Hepatocyte (in vitro differentiated cells): ENCODE results near the gene MLPH. TPM values are rescaled to one million over a fixed set of nuclear protein-coding genes. Genes with fewer than 3 reads are reported as not detected.
A peak's percentile ranks its signal among the peaks of the same experiment; 100 is the strongest.

Source experiments
- DNase-seq: peaks from one replicate; pipeline ENCODE4 v3.0.0-alpha.2; 2016; ENCODE audit warnings: low spot score
- H2AFZ ChIP-seq: fragments of 200-600 bp; sonication (generic); 2 replicates; pipeline ENCODE4 v1.6.0; 2016; ENCODE audit warnings: antibody characterized with exemption, mild to moderate bottlenecking
- H3K27ac ChIP-seq: fragments of 200-600 bp; sonication (generic); 2 replicates; pipeline ENCODE4 v1.5.1; 2016; ENCODE audit warnings: mild to moderate bottlenecking
- H3K27me3 ChIP-seq: fragments of 200-600 bp; sonication (generic); 2 replicates; pipeline ENCODE4 v1.6.1; 2016
- H3K36me3 ChIP-seq: fragments of 200-600 bp; sonication (generic); replicated peaks from 2 replicates; pipeline ENCODE4 v1.5.1; 2016; ENCODE audit warnings: low read depth; ENCODE audit not compliant: insufficient read depth
- H3K4me1 ChIP-seq: fragments of 200-600 bp; sonication (generic); 2 replicates; pipeline ENCODE4 v1.5.1; 2016; ENCODE audit warnings: mild to moderate bottlenecking, moderate library complexity; ENCODE audit not compliant: insufficient read depth
- H3K4me2 ChIP-seq: fragments of 200-600 bp; sonication (generic); 2 replicates; pipeline ENCODE4 v1.6.0; 2016
- H3K4me3 ChIP-seq: fragments of 200-600 bp; sonication (generic); 2 replicates; pipeline ENCODE4 v1.5.1; 2016; ENCODE audit warnings: mild to moderate bottlenecking
- H3K79me2 ChIP-seq: fragments of 200-600 bp; sonication (generic); 2 replicates; pipeline ENCODE4 v1.6.0; 2017; ENCODE audit warnings: mild to moderate bottlenecking
- H3K9me2 ChIP-seq: fragments of 200-600 bp; sonication (generic); replicated peaks from 2 replicates; pipeline ENCODE4 v1.6.0; 2017; ENCODE audit warnings: mild to moderate bottlenecking; ENCODE audit not compliant: insufficient read depth
- H3K9me3 ChIP-seq: fragments of 200-600 bp; sonication (generic); 2 replicates; pipeline ENCODE4 v1.5.1; 2016; ENCODE audit warnings: low read depth, mild to moderate bottlenecking
- H4K20me1 ChIP-seq: fragments of 200-600 bp; sonication (generic); 2 replicates; pipeline ENCODE4 v1.6.0; 2016; ENCODE audit warnings: mild to moderate bottlenecking; ENCODE audit not compliant: insufficient read depth, poor library complexity, severe bottlenecking
- EZH2 ChIP-seq: fragments of 200-600 bp; sonication (generic); IDR thresholded peaks from 2 replicates; pipeline ENCODE4 v1.6.1; 2016; ENCODE audit warnings: antibody characterized with exemption, mild to moderate bottlenecking, borderline replicate concordance
- EZH2phosphoT487 ChIP-seq: fragments of 200-600 bp; sonication (generic); IDR thresholded peaks from one replicate; pipeline ENCODE4 v1.6.1; 2018; ENCODE audit warnings: antibody characterized with exemption, mild to moderate bottlenecking, low read depth, moderate library complexity; ENCODE audit not compliant: unreplicated experiment, severe bottlenecking
- WGBS: methylation state at CpG from one replicate; pipeline ENCODE4 v1.1.6; 2016; ENCODE audit warnings: low lambda C conversion rate; ENCODE audit errors: missing lambda C conversion rate; 5-methylcytosine and 5-hydroxymethylcytosine counted together
- polyA plus RNA-seq: library from polyadenylated mRNA; unstranded; fragments of >200 nt; fragmentation: Nextera tagmentation; extraction: Ambion mirVana; gene quantifications from 2 replicates; pipeline ENCODE4 v1.2.1, GENCODE V29; 2016
- total RNA-seq: library from RNA; depleted of rRNA; stranded (reverse); fragments of >200 nt; gene quantifications from 2 replicates; pipeline ENCODE4 v1.2.3, GENCODE V29; 2014
- TF ChIP-seq, protein P1 (sequence below): fragments of 200-600 bp; sonication (generic); IDR thresholded peaks from 2 replicates; pipeline ENCODE4 v1.5.1; 2016; ENCODE audit warnings: antibody characterized with exemption, mild to moderate bottlenecking; ENCODE audit not compliant: poor library complexity

MLPH gene
- total and polyA plus RNA-seq, 2 experiments from 2014 or later, result 6.7 to 12.3 TPM

DNA sequence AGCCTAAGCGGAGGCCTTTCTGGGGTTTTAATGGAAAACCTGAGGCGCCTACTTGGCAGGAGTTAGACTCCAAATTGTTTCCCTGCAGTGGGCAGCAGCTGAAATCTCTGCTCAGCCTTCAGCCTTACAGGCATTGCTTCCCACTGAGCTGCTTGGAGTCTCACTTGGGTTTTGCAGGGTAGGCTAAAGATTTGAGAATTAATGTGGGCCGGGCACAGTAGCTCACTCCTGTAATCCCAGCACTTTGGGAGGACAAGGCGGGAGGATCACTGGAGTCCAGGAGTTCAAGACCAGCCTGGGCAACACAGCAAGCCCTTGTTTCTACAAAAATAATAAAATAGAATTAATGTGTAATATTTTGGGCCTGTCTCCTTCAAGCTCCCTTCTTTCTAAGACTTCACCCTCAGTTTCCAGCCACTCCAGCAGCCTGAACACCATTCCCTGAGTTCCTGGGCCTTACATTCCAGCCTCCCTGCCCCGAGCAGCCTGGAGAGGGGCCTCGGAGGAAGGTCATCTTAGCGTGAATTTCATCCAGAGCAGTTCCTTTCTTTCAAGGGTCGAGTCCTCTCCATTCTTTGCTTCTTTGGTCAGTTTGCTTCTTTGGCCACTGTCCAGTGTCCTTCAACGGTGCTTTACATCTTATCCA, 112.5 kb downstream of the MLPH start:
- Histone ChIP-seq H3K9me3 (no peaks in the 10 kb centered on the region), H2AFZ (no peak overlapping the region), H3K4me2 (peak overlapping the region; percentile 65), H3K27me3 (no peaks in the 10 kb centered on the region), H3K4me1 (peaks cover 43% of the 10 kb centered on the region), H3K27ac (peak overlapping the region; percentile 84), H3K79me2 (no peaks in the 10 kb centered on the region), H3K9me2 (no peaks in the 10 kb centered on the region), H3K36me3 (no peaks in the 10 kb centered on the region), H3K4me3 (no peak overlapping the region), H4K20me1 (no peaks in the 10 kb centered on the region)
- TF ChIP-seq, protein P1, sequence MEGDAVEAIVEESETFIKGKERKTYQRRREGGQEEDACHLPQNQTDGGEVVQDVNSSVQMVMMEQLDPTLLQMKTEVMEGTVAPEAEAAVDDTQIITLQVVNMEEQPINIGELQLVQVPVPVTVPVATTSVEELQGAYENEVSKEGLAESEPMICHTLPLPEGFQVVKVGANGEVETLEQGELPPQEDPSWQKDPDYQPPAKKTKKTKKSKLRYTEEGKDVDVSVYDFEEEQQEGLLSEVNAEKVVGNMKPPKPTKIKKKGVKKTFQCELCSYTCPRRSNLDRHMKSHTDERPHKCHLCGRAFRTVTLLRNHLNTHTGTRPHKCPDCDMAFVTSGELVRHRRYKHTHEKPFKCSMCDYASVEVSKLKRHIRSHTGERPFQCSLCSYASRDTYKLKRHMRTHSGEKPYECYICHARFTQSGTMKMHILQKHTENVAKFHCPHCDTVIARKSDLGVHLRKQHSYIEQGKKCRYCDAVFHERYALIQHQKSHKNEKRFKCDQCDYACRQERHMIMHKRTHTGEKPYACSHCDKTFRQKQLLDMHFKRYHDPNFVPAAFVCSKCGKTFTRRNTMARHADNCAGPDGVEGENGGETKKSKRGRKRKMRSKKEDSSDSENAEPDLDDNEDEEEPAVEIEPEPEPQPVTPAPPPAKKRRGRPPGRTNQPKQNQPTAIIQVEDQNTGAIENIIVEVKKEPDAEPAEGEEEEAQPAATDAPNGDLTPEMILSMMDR, result no peak
- TF ChIP-seq EZH2phosphoT487, result no peak
- no peak for TF ChIP-seq EZH2
- WGBS, result 78% methylated on average over 9 of the region's 9 CpGs
- no peak for DNase-seq

DNA sequence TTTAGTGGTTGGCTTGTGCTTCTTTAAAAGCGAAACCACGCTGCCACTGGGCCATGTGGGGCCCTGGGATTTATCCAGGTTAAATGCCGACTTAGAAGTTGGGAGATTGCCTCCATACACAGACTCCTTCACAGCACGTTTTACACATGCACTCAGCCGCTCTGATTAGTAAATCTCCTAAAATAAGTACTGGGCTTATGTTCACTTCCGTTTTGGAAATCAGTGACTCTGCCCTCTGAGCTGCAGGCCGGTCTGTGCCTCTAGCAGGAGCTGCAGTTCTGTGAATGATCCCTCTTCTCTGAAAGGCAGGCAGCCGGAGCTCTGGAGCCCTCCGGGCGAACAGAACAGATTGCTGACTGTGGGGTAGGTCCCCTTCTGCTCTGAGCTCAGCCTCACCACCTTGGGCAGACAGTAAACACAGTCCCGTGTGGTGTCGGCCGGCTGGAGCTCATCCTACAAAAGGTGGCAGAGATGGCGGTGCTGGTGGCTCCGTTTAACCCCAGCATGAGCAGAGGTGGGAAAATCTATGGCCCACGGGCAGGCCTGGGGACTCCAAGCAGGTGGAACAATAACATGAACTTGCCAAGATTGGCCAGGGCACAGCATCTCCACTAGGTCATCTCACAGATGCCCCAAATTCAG, 113.3 kb downstream of the MLPH start:
- 37% methylated on average over 16 of the region's 16 CpGs for WGBS
- DNase-seq, result peak; percentile 68
- no peaks in the 10 kb centered on the region for H3K79me2 ChIP-seq
- H4K20me1 ChIP-seq, result no peaks in the 10 kb centered on the region
- H3K9me3 ChIP-seq, result no peaks in the 10 kb centered on the region
- peaks cover 37% of the 10 kb centered on the region for H3K4me1 ChIP-seq
- H3K4me2 ChIP-seq, result peak overlapping the region; percentile 65
- no peak overlapping the region for H3K4me3 ChIP-seq
- no peaks in the 10 kb centered on the region for H3K27me3 ChIP-seq
- no peaks in the 10 kb centered on the region for H3K36me3 ChIP-seq
- H3K27ac ChIP-seq, result peak overlapping the region; percentile 84
- H2AFZ ChIP-seq, result no peak overlapping the region
- H3K9me2 ChIP-seq, result no peaks in the 10 kb centered on the region
- no peak for TF ChIP-seq EZH2
- no peak for TF ChIP-seq EZH2phosphoT487
- TF ChIP-seq, protein P1, result peak; percentile 39

DNA sequence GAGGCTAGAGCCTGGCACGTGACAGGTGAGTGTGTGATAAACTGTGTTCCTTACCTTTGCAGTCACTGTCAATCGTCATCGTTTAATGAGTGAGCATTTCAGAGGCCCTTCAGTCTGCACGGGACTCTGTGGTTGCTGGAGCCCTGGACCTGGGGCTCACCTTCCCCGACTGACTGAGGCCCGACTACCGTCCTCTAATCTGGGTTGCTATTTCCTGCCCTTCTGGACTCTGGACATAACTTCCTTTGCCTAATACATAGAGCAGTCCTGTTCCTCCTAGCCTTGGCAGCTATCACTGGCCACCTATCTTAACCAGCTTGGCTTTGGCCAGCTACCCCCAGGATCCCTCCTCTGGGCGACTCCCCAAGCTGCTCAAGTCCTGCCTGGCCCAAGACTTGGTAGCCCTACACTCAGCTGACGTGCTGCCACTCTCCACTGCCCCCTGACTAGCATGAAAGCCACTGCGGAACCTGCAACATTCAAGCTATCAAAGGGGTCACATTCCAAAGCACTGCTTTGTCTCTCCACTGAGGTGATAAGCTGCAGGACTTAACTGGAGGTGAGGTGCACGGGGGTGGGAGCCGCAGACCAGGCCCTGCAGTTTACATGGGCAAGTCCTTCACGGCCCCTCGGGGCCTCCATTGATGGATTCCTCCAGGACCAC, 114.5 kb downstream of the MLPH start:
- no peaks in the 10 kb centered on the region for H3K9me2 ChIP-seq
- DNase-seq, result peak; percentile 56
- H3K4me1 ChIP-seq, result peaks cover 33% of the 10 kb centered on the region
- H4K20me1 ChIP-seq, result no peaks in the 10 kb centered on the region
- H3K9me3 ChIP-seq, result no peaks in the 10 kb centered on the region
- no peaks in the 10 kb centered on the region for H3K79me2 ChIP-seq
- H3K27me3 ChIP-seq, result no peaks in the 10 kb centered on the region
- H3K27ac ChIP-seq, result peak overlapping the region; percentile 84
- peak overlapping the region; percentile 27 for H3K4me2 ChIP-seq
- 54% methylated on average over 14 of the region's 14 CpGs for WGBS
- H3K4me3 ChIP-seq, result no peak overlapping the region
- H3K36me3 ChIP-seq, result no peaks in the 10 kb centered on the region
- H2AFZ ChIP-seq, result no peak overlapping the region
- TF ChIP-seq EZH2phosphoT487, result no peak

DNA sequence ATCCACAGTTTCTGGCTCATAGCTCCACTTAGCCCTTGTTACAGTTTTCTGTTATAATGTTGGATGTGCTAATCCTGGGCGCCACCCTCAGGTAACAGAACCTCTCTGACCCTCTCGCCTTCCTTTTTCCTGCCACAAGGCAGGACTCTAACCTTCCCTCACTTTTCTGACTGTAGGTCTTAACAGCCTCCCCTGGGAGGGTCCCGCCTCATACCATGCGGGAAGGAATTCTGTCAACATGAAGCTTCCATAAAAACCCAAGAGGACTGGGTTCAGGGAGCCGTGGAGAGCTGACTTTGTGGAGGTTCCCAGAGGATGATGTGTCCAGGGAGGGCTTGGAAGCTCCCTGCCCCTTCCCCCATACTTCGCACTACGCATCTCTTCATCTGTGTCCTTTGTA, 115.4 kb downstream of the MLPH start:
- no peak overlapping the region for H3K4me3 ChIP-seq
- H3K27ac ChIP-seq, result no peak overlapping the region
- no peaks in the 10 kb centered on the region for H3K36me3 ChIP-seq
- no peaks in the 10 kb centered on the region for H3K79me2 ChIP-seq
- H2AFZ ChIP-seq, result no peak overlapping the region
- WGBS, result 83% methylated on average over 7 of the region's 7 CpGs
- no peak overlapping the region for H3K4me2 ChIP-seq
- peaks cover 33% of the 10 kb centered on the region for H3K4me1 ChIP-seq
- no peak for DNase-seq
- no peaks in the 10 kb centered on the region for H3K9me3 ChIP-seq
- no peaks in the 10 kb centered on the region for H3K9me2 ChIP-seq
- H4K20me1 ChIP-seq, result no peaks in the 10 kb centered on the region
- H3K27me3 ChIP-seq, result no peaks in the 10 kb centered on the region
- TF ChIP-seq, protein P1, result no peak
- TF ChIP-seq EZH2 (no peak), EZH2phosphoT487 (no peak)
